IgD-negative memory B cell (primary cell): ENCODE results near the gene LEFTY1. TPM values are rescaled to one million over a fixed set of nuclear protein-coding genes. Genes with fewer than 3 reads are reported as not detected.
A peak's percentile ranks its signal among the peaks of the same experiment; 100 is the strongest.
"Not testable (repeated sequence)": the region's sequence is repeated elsewhere in the genome, so short reads cannot be mapped to it uniquely, and the experiment has no call there.

ENCODE experiments used
- H3K27ac Mint-ChIP-seq, 3 donors: one replicate each; pipeline ENCODE4 v1.8.0; 2020 to 2022; ENCODE audit warnings: mild to moderate bottlenecking in 3 of 3, mixed read lengths in 3 of 3, moderate library complexity in 1 of 3
- H3K27me3 Mint-ChIP-seq: one replicate; pipeline ENCODE4 v1.8.0; 2021; ENCODE audit warnings: mixed read lengths
- H3K36me3 Mint-ChIP-seq: one replicate; pipeline ENCODE4 v1.8.0; 2020; ENCODE audit warnings: mild to moderate bottlenecking, mixed read lengths
- H3K4me1 Mint-ChIP-seq, 3 donors: one replicate each; pipeline ENCODE4 v1.8.0; 2020 to 2022; ENCODE audit warnings: mixed read lengths in 3 of 3, mild to moderate bottlenecking in 1 of 3
- H3K4me3 Mint-ChIP-seq, 4 donors: one replicate each; pipeline ENCODE4 v1.8.0; 2020 to 2022; ENCODE audit warnings: mild to moderate bottlenecking in 4 of 4, mixed read lengths in 4 of 4, moderate library complexity in 3 of 4
- H3K9me3 Mint-ChIP-seq, 3 donors: one replicate each; pipeline ENCODE4 v1.8.0; 2020 to 2021; ENCODE audit warnings: mixed read lengths in 3 of 3, mild to moderate bottlenecking in 1 of 3
- polyA plus RNA-seq: library from polyadenylated mRNA; unstranded; fragments of 300-500 nt; fragmentation: Illumina TruSeq; gene quantifications from one replicate; pipeline ENCODE4 v1.2.3, GENCODE V29; 2021

The LEFTY1 gene
- polyA plus RNA-seq, 1 donor from 2014 or later: not detected

- H3K4me3 Mint-ChIP-seq: no peak overlapping the region
- no peaks in the 10 kb centered on the region for H3K27me3 Mint-ChIP-seq
- no peaks in the 10 kb centered on the region for H3K36me3 Mint-ChIP-seq
- H3K4me1 Mint-ChIP-seq: peaks cover 7 to 11% (median 9%) of the 10 kb centered on the region in 3 donors
- H3K9me3 Mint-ChIP-seq: peaks cover 0 to 3% (median 2%) of the 10 kb centered on the region in 3 donors
- H3K27ac Mint-ChIP-seq: peak overlapping the region in 1 of 3 donors; percentile 18
These were observed 14.7 kb upstream of the LEFTY1 start for GRCh38 chr1:225903623-225904022.

GRCh38 chr1:225899044-225899925 lies 10.3 kb upstream of the LEFTY1 start:
- H3K4me1 Mint-ChIP-seq: peaks cover 28 to 34% (median 28%) of the 10 kb centered on the region in 3 donors
- no peaks in the 10 kb centered on the region for H3K36me3 Mint-ChIP-seq
- no peak overlapping the region for H3K4me3 Mint-ChIP-seq
- H3K9me3 Mint-ChIP-seq: peaks cover 0 to 3% (median 2%) of the 10 kb centered on the region in 3 donors
- H3K27ac Mint-ChIP-seq: peak overlapping the region in 1 of 3 donors; percentile 81
- H3K27me3 Mint-ChIP-seq: peaks cover 3% of the 10 kb centered on the region

DNA sequence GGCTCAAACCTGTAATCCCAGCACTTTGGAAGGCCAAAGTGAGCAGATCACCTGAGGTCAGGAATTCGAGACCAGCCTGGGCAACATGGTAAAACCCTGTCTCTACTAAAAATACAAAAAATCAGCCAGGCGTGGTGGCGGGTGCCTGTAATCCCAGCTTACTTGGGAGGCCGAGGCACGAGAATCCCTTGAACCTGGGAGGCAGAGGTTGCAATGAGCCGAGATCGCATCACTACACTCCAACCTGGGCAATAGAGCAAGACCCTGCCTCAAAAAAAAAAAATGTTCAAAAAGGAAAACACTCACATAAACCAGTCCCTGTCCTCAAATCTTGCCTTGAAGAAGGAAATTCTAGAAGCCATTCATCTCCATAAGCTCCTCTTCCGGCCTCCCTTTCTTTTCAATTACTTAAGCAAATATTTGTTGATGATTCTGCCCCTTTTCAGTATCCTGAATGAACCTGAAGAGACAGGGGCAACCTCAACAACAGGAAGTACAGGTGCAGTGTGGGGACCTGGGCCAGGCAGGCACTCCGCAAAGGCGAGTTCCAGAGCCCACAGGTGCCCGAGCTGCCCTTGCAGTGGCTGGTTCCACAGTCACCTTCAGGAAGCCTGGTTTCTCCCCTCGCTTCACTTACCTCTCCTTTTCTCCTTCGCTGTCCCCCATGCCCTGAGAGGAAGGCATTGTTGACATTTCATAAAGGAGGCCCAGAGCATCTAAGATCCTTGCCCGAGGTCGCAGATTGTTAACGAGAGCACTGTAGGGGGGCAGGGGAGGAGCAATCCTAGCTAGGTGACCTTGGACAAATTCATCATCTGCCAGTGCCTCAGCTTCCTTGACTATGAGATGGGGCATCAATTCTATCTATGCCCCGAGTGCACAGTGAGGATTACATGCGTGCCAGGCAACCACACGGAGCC lies 8.9 kb upstream of the LEFTY1 start:
- peak overlapping the region in 3 of 4 donors; percentile 33 to 84 (median 69) for H3K4me3 Mint-ChIP-seq
- H3K4me1 Mint-ChIP-seq: peaks cover 28 to 34% (median 28%) of the 10 kb centered on the region in 3 donors
- H3K36me3 Mint-ChIP-seq: no peaks in the 10 kb centered on the region
- H3K9me3 Mint-ChIP-seq: no peaks in the 10 kb centered on the region
- H3K27ac Mint-ChIP-seq: peak overlapping the region; percentile 71 to 97 (median 97)
- H3K27me3 Mint-ChIP-seq: peaks cover 3% of the 10 kb centered on the region

GRCh38 chr1:225896937-225897549 lies 8.1 kb upstream of the LEFTY1 start:
- no peaks in the 10 kb centered on the region for H3K36me3 Mint-ChIP-seq
- H3K4me1 Mint-ChIP-seq: peaks cover 28 to 32% (median 28%) of the 10 kb centered on the region in 3 donors
- H3K4me3 Mint-ChIP-seq: peak overlapping the region; percentile 11 to 84 (median 58)
- peak overlapping the region; percentile 71 to 97 (median 97) for H3K27ac Mint-ChIP-seq
- peaks cover 3% of the 10 kb centered on the region for H3K27me3 Mint-ChIP-seq
- no peaks in the 10 kb centered on the region for H3K9me3 Mint-ChIP-seq

GRCh38 chr1:225896494-225896893 lies 7.5 kb upstream of the LEFTY1 start:
- peak overlapping the region; percentile 71 to 97 (median 97) for H3K27ac Mint-ChIP-seq
- peaks cover 3% of the 10 kb centered on the region for H3K27me3 Mint-ChIP-seq
- peak overlapping the region in 3 of 4 donors; percentile 11 to 84 (median 69) for H3K4me3 Mint-ChIP-seq
- H3K4me1 Mint-ChIP-seq: peaks cover 28 to 34% (median 28%) of the 10 kb centered on the region in 3 donors
- H3K9me3 Mint-ChIP-seq: no peaks in the 10 kb centered on the region
- no peaks in the 10 kb centered on the region for H3K36me3 Mint-ChIP-seq

GRCh38 chr1:225892307-225892706 lies 3.4 kb upstream of the LEFTY1 start:
- peaks cover 10 to 20% (median 11%) of the 10 kb centered on the region in 3 donors for H3K4me1 Mint-ChIP-seq
- H3K9me3 Mint-ChIP-seq: no peaks in the 10 kb centered on the region

GRCh38 chr1:225891229-225891972 lies 2.5 kb upstream of the LEFTY1 start:
- Mint-ChIP-seq H3K4me3 (no peak overlapping the region), H3K27me3 (peaks cover 3% of the 10 kb centered on the region), H3K4me1 (peaks cover 1 to 11% (median 2%) of the 10 kb centered on the region in 3 donors), H3K36me3 (no peaks in the 10 kb centered on the region), H3K27ac (peak overlapping the region; percentile 16 to 53 (median 20)), H3K9me3 (no peaks in the 10 kb centered on the region)

More at GRCh38 chr1:225892307-225892706, 3.4 kb upstream of the LEFTY1 start:
- no peak overlapping the region for H3K4me3 Mint-ChIP-seq
- peaks cover 3% of the 10 kb centered on the region for H3K27me3 Mint-ChIP-seq
- H3K27ac Mint-ChIP-seq: peak overlapping the region in 1 of 3 donors; percentile 20
- no peaks in the 10 kb centered on the region for H3K36me3 Mint-ChIP-seq

DNA sequence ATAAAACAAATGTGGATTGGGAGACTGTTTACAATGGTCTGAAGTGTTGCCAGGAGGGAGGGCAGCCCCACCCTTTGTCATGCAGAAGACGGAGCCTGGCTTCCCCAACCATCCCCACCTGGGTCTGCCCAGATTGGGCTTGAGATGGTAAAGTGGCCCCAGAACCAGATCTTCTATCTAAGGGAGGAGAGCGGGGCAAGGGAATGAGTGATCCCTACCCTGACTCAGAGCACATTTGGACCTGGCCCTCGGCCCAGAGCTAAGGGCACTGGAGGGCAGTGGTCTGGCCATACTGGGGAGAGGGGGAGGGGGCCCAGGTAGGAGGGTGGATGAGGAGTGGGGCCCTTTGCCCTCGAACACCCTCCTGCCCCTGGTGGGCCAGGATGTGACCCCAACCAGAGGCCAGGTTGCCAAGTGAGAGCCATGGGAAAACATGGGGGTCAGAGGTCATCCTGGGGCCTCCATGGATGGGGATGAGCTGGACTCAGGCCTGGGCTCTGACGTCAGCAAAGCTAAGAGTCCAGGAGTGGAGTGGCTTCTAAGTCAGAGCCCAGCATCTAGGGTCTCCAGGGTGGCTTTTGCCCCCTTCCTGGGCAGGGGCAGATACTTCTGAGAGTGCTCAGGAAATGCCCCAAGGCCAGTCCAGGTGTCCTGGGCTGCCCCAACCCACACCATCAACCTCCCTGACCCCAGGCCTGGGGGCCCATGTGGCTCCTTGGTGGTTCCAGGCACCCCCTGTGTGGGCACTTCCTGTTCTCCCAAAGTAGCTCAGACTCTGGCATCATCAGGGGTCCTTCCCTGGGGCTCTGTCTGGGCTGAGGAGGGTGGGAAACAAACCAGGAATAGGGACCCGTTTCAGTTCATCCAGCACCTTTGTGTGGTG lies 1.6 kb upstream of the LEFTY1 start:
- no peak overlapping the region for H3K4me3 Mint-ChIP-seq
- H3K4me1 Mint-ChIP-seq: peaks cover 0 to 9% (median 0%) of the 10 kb centered on the region in 3 donors
- H3K27me3 Mint-ChIP-seq: peaks cover 3% of the 10 kb centered on the region
- H3K36me3 Mint-ChIP-seq: no peaks in the 10 kb centered on the region
- H3K9me3 Mint-ChIP-seq: no peaks in the 10 kb centered on the region
- H3K27ac Mint-ChIP-seq: peak overlapping the region in 1 of 3 donors; percentile 16

- Mint-ChIP-seq H3K27me3 (peaks cover 3% of the 10 kb centered on the region), H3K9me3 (no peaks in the 10 kb centered on the region), H3K4me3 (no peak overlapping the region), H3K4me1 (peaks cover 0 to 9% (median 0%) of the 10 kb centered on the region in 3 donors), H3K36me3 (no peaks in the 10 kb centered on the region), H3K27ac (no peak overlapping the region)
These were observed 797 bp upstream of the LEFTY1 start for GRCh38 chr1:225889743-225890142.

GRCh38 chr1:225888289-225888897 lies 553 bp downstream of the LEFTY1 start:
- no peak overlapping the region for H3K4me3 Mint-ChIP-seq
- H3K4me1 Mint-ChIP-seq: peaks cover 0 to 12% (median 1%) of the 10 kb centered on the region in 3 donors
- H3K36me3 Mint-ChIP-seq: no peaks in the 10 kb centered on the region
- H3K9me3 Mint-ChIP-seq: no peaks in the 10 kb centered on the region
- peaks cover 3% of the 10 kb centered on the region for H3K27me3 Mint-ChIP-seq
- peak overlapping the region in 1 of 3 donors; percentile 71 for H3K27ac Mint-ChIP-seq

GRCh38 chr1:225887554-225888288 lies 1.2 kb downstream of the LEFTY1 start:
- H3K9me3 Mint-ChIP-seq, H3K27me3 Mint-ChIP-seq, H3K36me3 Mint-ChIP-seq: not testable (repeated sequence)
- Mint-ChIP-seq H3K27ac (peak overlapping the region in 1 of 3 donors; percentile 71), H3K4me1 (peaks cover 0 to 14% (median 3%) of the 10 kb centered on the region in 3 donors), H3K4me3 (peak overlapping the region in 1 of 4 donors; percentile 69)

DNA sequence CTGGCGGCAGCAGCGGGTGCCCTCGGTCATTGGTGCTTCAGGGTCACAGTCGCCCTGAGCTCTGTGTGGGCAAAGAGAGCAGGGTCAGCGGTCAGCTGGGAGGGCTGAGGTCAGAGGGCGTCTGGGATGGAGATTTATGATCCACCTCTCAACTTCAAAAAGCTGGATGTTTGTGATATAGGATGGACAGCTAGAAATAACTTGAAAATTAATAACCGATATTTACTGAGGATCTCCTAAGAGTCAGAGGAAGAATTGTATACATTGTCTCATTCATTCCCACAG lies 2.0 kb downstream of the LEFTY1 start:
- no peaks in the 10 kb centered on the region for H3K36me3 Mint-ChIP-seq
- peaks cover 3% of the 10 kb centered on the region for H3K27me3 Mint-ChIP-seq
- H3K27ac Mint-ChIP-seq: no peak overlapping the region
- no peaks in the 10 kb centered on the region for H3K9me3 Mint-ChIP-seq
- H3K4me3 Mint-ChIP-seq: peak overlapping the region in 1 of 4 donors; percentile 69
- peaks cover 0 to 14% (median 3%) of the 10 kb centered on the region in 3 donors for H3K4me1 Mint-ChIP-seq
